H1 (cell line): ENCODE data around the gene SEPTIN5. TPM values are rescaled to one million over a fixed set of nuclear protein-coding genes. Genes with fewer than 3 reads are reported as not detected.

ENCODE experiments used
- CTCF ChIA-PET: fragments of 300-600 bp; sonication (Branson Sonifier 250); formaldehyde crosslinking; loops from one replicate; lab custom pipeline; 2021; ENCODE audit not compliant: partially characterized antibody; lab: Charles Lee
- POLR2A ChIA-PET: fragments of 300-600 bp; sonication (Branson Sonifier 250); formaldehyde crosslinking; loops from one replicate; lab custom pipeline; 2021; ENCODE audit warnings: inconsistent platforms; ENCODE audit not compliant: partially characterized antibody; lab: Charles Lee
- DNase-seq, 2 experiments: peaks; one replicate each; pipeline versions ENCODE4 v3.0.0 to v3.0.0-alpha.2; 2010 to 2022; ENCODE audit warnings: low spot score in 2 of 2, low read depth in 1 of 2, mixed read lengths in 1 of 2
- FAIRE-seq: peaks from 2 replicates; lab custom pipeline; 2011; peaks lifted over from hg19 to GRCh38; lab: Jason Lieb, UNC
- H2AFZ ChIP-seq: 2 replicates; pipeline ENCODE4 v1.8.1; 2012; ENCODE audit warnings: low read length, inconsistent platforms
- H2AK5ac ChIP-seq: 2 replicates; pipeline ENCODE4 v1.6.1; 2013; ENCODE audit warnings: low read depth, low read length
- H2BK120ac ChIP-seq: replicated peaks from 2 replicates; pipeline ENCODE3; 2013; ENCODE audit warnings: low read depth, low read length, inconsistent platforms
- H2BK12ac ChIP-seq: 2 replicates; pipeline ENCODE4 v1.6.1; 2013; ENCODE audit warnings: low read depth, low read length
- H2BK15ac ChIP-seq: 2 replicates; pipeline ENCODE4 v1.6.1; 2013; ENCODE audit warnings: low read length
- H2BK20ac ChIP-seq: 2 replicates; pipeline ENCODE4 v1.6.1; 2013; ENCODE audit warnings: low read length
- H2BK5ac ChIP-seq: 2 replicates; pipeline ENCODE4 v1.6.1; 2013; ENCODE audit warnings: low read depth, low read length
- H3K14ac ChIP-seq: 2 replicates; pipeline ENCODE4 v1.6.1; 2013; ENCODE audit warnings: inconsistent platforms; ENCODE audit not compliant: insufficient read length
- H3K18ac ChIP-seq: 2 replicates; pipeline ENCODE4 v1.6.1; 2013; ENCODE audit warnings: low read length; ENCODE audit errors: extremely low read depth
- H3K23ac ChIP-seq: 2 replicates; pipeline ENCODE4 v1.6.1; 2013; ENCODE audit warnings: inconsistent platforms; ENCODE audit not compliant: insufficient read length
- H3K23me2 ChIP-seq: 2 replicates; pipeline ENCODE4 v1.6.1; 2013; ENCODE audit warnings: low read depth, low read length
- H3K27ac ChIP-seq: 2 replicates; pipeline ENCODE4 v1.6.1; 2011; ENCODE audit warnings: low read depth, low read length, inconsistent platforms
- H3K27me3 ChIP-seq, 4 experiments: replicated peaks in 1 of 4; 1 replicate in 1 of 4; 2 replicates in 3 of 4; pipeline versions ENCODE4 v1.6.1 to v1.8.1; 2011 to 2013; ENCODE audit warnings: low read length in 3 of 4, mild to moderate bottlenecking in 3 of 4, inconsistent platforms in 2 of 4, mixed read lengths in 2 of 4, moderate library complexity in 1 of 4; ENCODE audit not compliant: control insufficient read depth in 3 of 4, insufficient read depth in 3 of 4; ENCODE audit errors: extremely low read depth in 1 of 4
- H3K36me3 ChIP-seq, 4 experiments: 2 replicates each; pipeline versions ENCODE4 v1.6.1 to v1.8.1; 2011 to 2013; ENCODE audit warnings: mild to moderate bottlenecking in 4 of 4, low read length in 3 of 4, moderate library complexity in 2 of 4, control low read depth in 1 of 4, inconsistent platforms in 1 of 4; ENCODE audit not compliant: insufficient read depth in 4 of 4, control insufficient read depth in 2 of 4
- H3K4ac ChIP-seq: replicated peaks from 2 replicates; pipeline ENCODE3; 2013; ENCODE audit warnings: low read length, low read depth, mixed read lengths, inconsistent platforms; ENCODE audit not compliant: insufficient read length
- H3K4me1 ChIP-seq, 4 experiments: replicated peaks in 1 of 4; 1 replicate in 1 of 4; 2 replicates in 3 of 4; pipeline versions ENCODE4 v1.6.1 to v1.8.1; 2011 to 2013; ENCODE audit warnings: low read length in 3 of 4, inconsistent platforms in 2 of 4, mixed read lengths in 1 of 4; ENCODE audit not compliant: insufficient read depth in 4 of 4, control insufficient read depth in 3 of 4
- H3K4me2 ChIP-seq, 2 experiments: 2 replicates each; pipeline versions ENCODE4 v1.6.1 to v1.8.1; 2011 to 2013; ENCODE audit warnings: low read depth in 2 of 2, low read length in 2 of 2, control low read depth in 1 of 2, inconsistent platforms in 1 of 2, mild to moderate bottlenecking in 1 of 2; ENCODE audit not compliant: insufficient read depth in 1 of 2
- H3K4me3 ChIP-seq, 4 experiments: fragments of 200-600, 300-600 bp in 1 of 4; sonication (generic), shearing (Covaris generic), sonication (Bioruptor Twin) in 1 of 4; 2 replicates each; pipeline versions ENCODE4 v1.5.1 to v1.8.1; 2011 to 2016; ENCODE audit warnings: low read length in 4 of 4, low read depth in 3 of 4, control low read depth in 2 of 4, inconsistent platforms in 2 of 4, mild to moderate bottlenecking in 2 of 4, mixed read lengths in 1 of 4, moderate library complexity in 1 of 4; ENCODE audit not compliant: insufficient read depth in 2 of 4; ENCODE audit errors: extremely low read depth in 1 of 4
- H3K56ac ChIP-seq: replicated peaks from 2 replicates; pipeline ENCODE3; 2013; ENCODE audit warnings: low read depth, mild to moderate bottlenecking, mixed read lengths, low read length, inconsistent platforms; ENCODE audit not compliant: insufficient read length
- H3K79me1 ChIP-seq: 2 replicates; pipeline ENCODE4 v1.6.1; 2013; ENCODE audit warnings: low read depth, low read length, control low read depth
- H3K79me2 ChIP-seq, 2 experiments: 2 replicates each; pipeline versions ENCODE4 v1.6.1 to v1.8.1; 2012 to 2013; ENCODE audit warnings: low read length in 2 of 2, mild to moderate bottlenecking in 2 of 2, inconsistent platforms in 1 of 2; ENCODE audit not compliant: insufficient read depth in 2 of 2, control insufficient read depth in 1 of 2
- H3K9ac ChIP-seq, 4 experiments: replicated peaks in 1 of 4; 1 replicate in 1 of 4; 2 replicates in 3 of 4; pipeline versions ENCODE4 v1.6.1 to v1.8.1; 2011 to 2013; ENCODE audit warnings: low read depth in 3 of 4, low read length in 3 of 4, control low read depth in 2 of 4, mild to moderate bottlenecking in 2 of 4, moderate library complexity in 2 of 4, inconsistent platforms in 1 of 4; ENCODE audit errors: extremely low read depth in 1 of 4
- H3K9me3 ChIP-seq, 2 experiments: 2 replicates each; pipeline versions ENCODE4 v1.6.1 to v1.8.1; 2012 to 2013; ENCODE audit warnings: mild to moderate bottlenecking in 2 of 2, moderate library complexity in 2 of 2, control low read depth in 1 of 2, inconsistent platforms in 1 of 2, low read depth in 1 of 2, low read length in 1 of 2, mixed read lengths in 1 of 2; ENCODE audit not compliant: insufficient read depth in 2 of 2
- H4K20me1 ChIP-seq, 2 experiments: replicated peaks in 1 of 2; 2 replicates each; pipeline versions ENCODE3 to v1.8.1; 2011 to 2013; ENCODE audit warnings: inconsistent platforms in 2 of 2, low read length in 2 of 2, mild to moderate bottlenecking in 1 of 2; ENCODE audit not compliant: insufficient read depth in 2 of 2, control insufficient read depth in 1 of 2
- H4K5ac ChIP-seq: 2 replicates; pipeline ENCODE4 v1.6.1; 2013; ENCODE audit warnings: low read length, low read depth, mixed read lengths, inconsistent platforms; ENCODE audit not compliant: insufficient read length
- H4K8ac ChIP-seq: 2 replicates; pipeline ENCODE4 v1.8.0; 2013; ENCODE audit warnings: mild to moderate bottlenecking, moderate library complexity, low read length, inconsistent platforms; ENCODE audit not compliant: insufficient read depth; ENCODE audit errors: extremely low read depth
- H4K91ac ChIP-seq: replicated peaks from 2 replicates; pipeline ENCODE3; 2013; ENCODE audit warnings: low read length, mixed read lengths, inconsistent platforms; ENCODE audit not compliant: insufficient read length
- BRCA1 ChIP-seq: IDR thresholded peaks from 2 replicates; pipeline ENCODE4 v1.6.1; 2012; ENCODE audit warnings: low read depth, low read length, improper control_type of control experiment
- CBX5 ChIP-seq: fragments of 300-800, 300-1000 bp; sonication (generic); IDR thresholded peaks from 2 replicates; pipeline ENCODE4 v1.7.1; 2016; ENCODE audit warnings: antibody characterized with exemption, low read length, low read depth
- CEBPB ChIP-seq: IDR thresholded peaks from 2 replicates; pipeline ENCODE4 v1.6.1; 2012; ENCODE audit warnings: low read depth, low read length
- CTBP2 ChIP-seq: IDR thresholded peaks from 2 replicates; pipeline ENCODE4 v1.7.0; 2011; ENCODE audit warnings: borderline replicate concordance, mild to moderate bottlenecking, moderate library complexity, mixed read lengths, low read length; ENCODE audit not compliant: insufficient read depth, insufficient read length
- EZH2 ChIP-seq: fragments of 200-600 bp; sonication (generic); IDR thresholded peaks from 2 replicates; pipeline ENCODE4 v1.7.1; 2012; ENCODE audit warnings: low read depth, mild to moderate bottlenecking, moderate library complexity, low read length, inconsistent platforms; ENCODE audit not compliant: severe bottlenecking
- FOSL1 ChIP-seq: IDR thresholded peaks from 2 replicates; pipeline ENCODE4 v1.6.1; 2011; ENCODE audit warnings: mild to moderate bottlenecking, low read depth, low read length, moderate library complexity; ENCODE audit not compliant: insufficient read depth
- HDAC2 ChIP-seq, 2 experiments: fragments of 300-600 bp in 1 of 2; sonication (generic) in 1 of 2; IDR thresholded peaks; 2 replicates each; pipeline ENCODE4 v1.6.1; 2011 to 2012; ENCODE audit warnings: low read depth in 2 of 2, low read length in 2 of 2, mild to moderate bottlenecking in 2 of 2, moderate library complexity in 2 of 2, borderline replicate concordance in 1 of 2, inconsistent platforms in 1 of 2
- KDM5A ChIP-seq: fragments of 200-600 bp; IDR thresholded peaks from 2 replicates; pipeline ENCODE4 v1.7.1; 2012; ENCODE audit warnings: mild to moderate bottlenecking, low read length, inconsistent platforms, mixed read lengths
- MAFK ChIP-seq: IDR thresholded peaks from 2 replicates; pipeline ENCODE4 v1.6.1; 2012; ENCODE audit warnings: low read depth, mild to moderate bottlenecking, improper control_type of control experiment, low read length
- MAX ChIP-seq: IDR thresholded peaks from 2 replicates; pipeline ENCODE4 v1.6.1; 2012; ENCODE audit warnings: inconsistent platforms
- POLR2A ChIP-seq, 2 experiments: IDR thresholded peaks; 1 replicate in 1 of 2; 2 replicates in 1 of 2; pipeline ENCODE4 v1.6.1; 2011; ENCODE audit warnings: low read depth in 2 of 2, low read length in 2 of 2, mild to moderate bottlenecking in 2 of 2; ENCODE audit errors: control extremely low read depth in 1 of 2
- SRF ChIP-seq: IDR thresholded peaks from 2 replicates; pipeline ENCODE4 v1.6.1; 2011; ENCODE audit warnings: mild to moderate bottlenecking, low read depth, low read length, moderate library complexity
- SUZ12 ChIP-seq: fragments of 200-600 bp; sonication (generic); IDR thresholded peaks from 2 replicates; pipeline ENCODE4 v1.6.1; 2012; ENCODE audit warnings: mild to moderate bottlenecking, inconsistent platforms, low read length, moderate library complexity, mixed read lengths
- ZNF274 ChIP-seq: IDR thresholded peaks from 2 replicates; pipeline ENCODE4 v1.7.0; 2012; ENCODE audit warnings: low read length, borderline replicate concordance; ENCODE audit errors: extremely low read depth
- WGBS, 2 experiments: shearing (Covaris generic) in 1 of 2; methylation state at CpG; one replicate each; pipeline versions ENCODE4 v1.1.6 to v1.1.7; 2013 to 2015; ENCODE audit warnings: low lambda C conversion rate in 2 of 2, mixed read lengths in 2 of 2, inconsistent platforms in 1 of 2, low coverage in 1 of 2, missing lambda C conversion rate in 1 of 2; ENCODE audit not compliant: insufficient replicate concordance in 2 of 2, insufficient coverage in 1 of 2, insufficient read length in 1 of 2; ENCODE audit errors: extremely low coverage in 1 of 2, missing lambda C conversion rate in 1 of 2; 5-methylcytosine and 5-hydroxymethylcytosine counted together
- polyA plus RNA-seq, 7 experiments: library from polyadenylated mRNA; depleted of rRNA in 3 of 7; stranded (reverse) in 5 of 7; unstranded in 2 of 7; fragments of >200 nt in 5 of 7; fragments of 200-250 nt in 2 of 7; gene quantifications; 1 replicate in 5 of 7; 2 replicates in 1 of 7; 4 replicates in 1 of 7; pipeline versions ENCODE4 v1.2.1 to v1.2.3, GENCODE V29; 2011 to 2013; ENCODE audit warnings: missing spikeins in 2 of 7, mixed read lengths in 2 of 7
- total RNA-seq: library from RNA; stranded (reverse); fragmentation: NEBNext Ultra II Directional; extraction: Animal tissue kit (Norgen Biotek cat#: 25700); gene quantifications from 2 replicates; pipeline ENCODE4 v1.2.1, GENCODE V29; 2021

The SEPTIN5 gene
- total and polyA plus RNA-seq, 2 of the 8 experiments (the other 6 are each of a cell fraction or from before 2014, with no cell fraction given): 6.0 to 8.6 TPM

- Histone ChIP-seq H3K79me1 (no peaks in the 10 kb centered on the region), H4K8ac (no peak overlapping the region), H3K14ac (no peak overlapping the region), H3K79me2 (no peaks in the 10 kb centered on the region), H2AK5ac (no peak overlapping the region), H3K23ac (no peak overlapping the region), H2BK15ac (no peak overlapping the region), H3K56ac (no peak overlapping the region), H3K9ac (no peak overlapping the region), H3K23me2 (no peaks in the 10 kb centered on the region), H3K4me1 (peaks cover 0 to 7% (median 4%) of the 10 kb centered on the region in 4 experiments; a peak in 6 of 7 replicates), H2BK20ac (no peak overlapping the region), H2BK12ac (peak overlapping the region; percentile 86; the same call in 1 of the 2 replicates), H3K9me3 (no peaks in the 10 kb centered on the region), H2BK5ac (no peak overlapping the region), H2BK120ac (no peak overlapping the region), H3K27me3 (no peaks in the 10 kb centered on the region), H4K91ac (no peak overlapping the region), H3K18ac (no peak overlapping the region), H4K5ac (no peak overlapping the region), H3K4me3 (no peak overlapping the region), H3K27ac (no peak overlapping the region), H4K20me1 (no peaks in the 10 kb centered on the region), H3K4me2 (no peak overlapping the region), H3K36me3 (no peaks in the 10 kb centered on the region), H2AFZ (no peak overlapping the region), H3K4ac (no peak overlapping the region)
- TF ChIP-seq CBX5 (no peak), BRCA1 (no peak), CTBP2 (no peak), FOSL1 (no peak), SUZ12 (no peak), CEBPB (no peak), HDAC2 (IDR thresholded peaks at IDR 0.05; ENCODE audit: borderline replicate concordance in 1 of 2, low read depth in 2 of 2, low read length in 2 of 2) (no peak), POLR2A (IDR thresholded peaks at IDR 0.05; ENCODE audit: control extremely low read depth in 1 of 2, low read depth in 2 of 2, low read length in 2 of 2) (no peak), ZNF274 (no peak), EZH2 (no peak), SRF (no peak), MAFK (no peak), MAX (no peak), KDM5A (no peak)
- FAIRE-seq (no peak), DNase-seq (no peak)
- CTCF ChIA-PET: interaction anchor here (6.5 kb wide), 1 partner anchor 13 kb away, joined by 76 read pairs; no protein-coding TSS in a partner anchor
- POLR2A ChIA-PET: no interaction called here
- WGBS, 2 experiments: 90% methylated on average over 14 of the region's 14 CpGs; no CpG with 5 or more reads in 1 of the 2 experiments
Measured at GRCh38 chr22:19693581-19693980, 20.7 kb upstream of the SEPTIN5 start.
